B cell (primary cell): ENCODE results near the gene GPR146. TPM values are rescaled to one million over a fixed set of nuclear protein-coding genes. Genes with fewer than 3 reads are reported as not detected.

Experiments used
- ATAC-seq: fragments of 200-7000 bp; cut with Tn5 transposase; one replicate; pipeline ENCODE4 v1.10.0; 2021; ENCODE audit warnings: low read depth, mild to moderate bottlenecking, moderate number of reproducible peaks, moderate library complexity
- CTCF ChIA-PET: fragments of 350-600 bp; sonication (Branson Sonifier 250); formaldehyde crosslinking; loops from one replicate; lab custom pipeline; 2021; ENCODE audit warnings: antibody characterized with exemption, inconsistent platforms; lab: Charles Lee
- POLR2A ChIA-PET: fragments of 350-600 bp; sonication (Branson Sonifier 250); formaldehyde crosslinking; loops from one replicate; lab custom pipeline; 2021; ENCODE audit warnings: antibody characterized with exemption; lab: Charles Lee
- DNase-seq: peaks from one replicate; pipeline ENCODE4 v3.0.0; 2013
- H2AFZ ChIP-seq: 2 replicates; pipeline ENCODE4 v1.6.1; 2012; ENCODE audit warnings: mild to moderate bottlenecking, low read depth, low read length; ENCODE audit not compliant: insufficient read depth, poor library complexity, severe bottlenecking
- H3K27ac ChIP-seq, 2 donors: 1 replicate in 1 of 2; 2 replicates in 1 of 2; pipeline ENCODE4 v1.5.1; 2012 to 2013; ENCODE audit warnings: low read length in 2 of 2, mild to moderate bottlenecking in 2 of 2, moderate library complexity in 1 of 2
- H3K27me3 ChIP-seq, 4 experiments: fragments of 200-600 bp in 1 of 4; sonication (generic) in 1 of 4; replicated peaks in 1 of 4; 1 replicate in 2 of 4; 2 replicates in 2 of 4; pipeline versions ENCODE4 v1.6.1 to v1.7.0; 2013 to 2016; ENCODE audit warnings: low read length in 3 of 4, mild to moderate bottlenecking in 2 of 4, mixed read lengths in 1 of 4, moderate library complexity in 1 of 4; ENCODE audit not compliant: insufficient read depth in 4 of 4, control insufficient read depth in 3 of 4; ENCODE audit errors: control extremely low read depth in 1 of 4
- H3K36me3 ChIP-seq, 2 experiments: replicated peaks in 1 of 2; 1 replicate in 1 of 2; 2 replicates in 1 of 2; pipeline versions ENCODE4 v1.6.1 to v1.7.1; 2013; ENCODE audit warnings: low read length in 1 of 2; ENCODE audit not compliant: insufficient read depth in 2 of 2, control insufficient read depth in 1 of 2; ENCODE audit errors: control extremely low read depth in 1 of 2, extremely low read depth in 1 of 2
- H3K4me1 ChIP-seq, 2 donors: fragments of 200-600 bp in 1 of 2; sonication (generic) in 1 of 2; 1 replicate in 1 of 2; 2 replicates in 1 of 2; pipeline versions ENCODE4 v1.5.1 to v1.6.1; 2013 to 2017; ENCODE audit warnings: low read length in 2 of 2; ENCODE audit not compliant: control insufficient read depth in 2 of 2, insufficient read depth in 2 of 2
- H3K4me2 ChIP-seq: replicated peaks from 2 replicates; pipeline ENCODE3; 2012; ENCODE audit warnings: mild to moderate bottlenecking, low read depth, low read length; ENCODE audit not compliant: poor library complexity, severe bottlenecking
- H3K4me3 ChIP-seq, 5 experiments: fragments of 200-600 bp in 1 of 5; sonication (generic) in 1 of 5; 1 replicate in 3 of 5; 2 replicates in 2 of 5; pipeline versions ENCODE4 v1.5.1 to v1.7.0; 2011 to 2016; ENCODE audit warnings: low read length in 4 of 5, mild to moderate bottlenecking in 4 of 5, low read depth in 2 of 5, control low read depth in 1 of 5, moderate library complexity in 1 of 5; ENCODE audit not compliant: insufficient read depth in 1 of 5; ENCODE audit errors: control extremely low read depth in 1 of 5, extremely low read depth in 1 of 5
- H3K79me2 ChIP-seq: fragments of 200-600 bp; sonication (generic); one replicate; pipeline ENCODE4 v1.6.0; 2016; ENCODE audit warnings: low read length; ENCODE audit not compliant: control insufficient read depth, insufficient read depth
- H3K9ac ChIP-seq: fragments of 200-600 bp; sonication (generic); 2 replicates; pipeline ENCODE4 v1.6.1; 2017; ENCODE audit warnings: mild to moderate bottlenecking, low read length, moderate library complexity
- H3K9me3 ChIP-seq, 3 donors: one replicate each; pipeline versions ENCODE4 v1.6.1 to v1.7.1; 2013; ENCODE audit warnings: low read length in 2 of 3; ENCODE audit not compliant: control insufficient read depth in 2 of 3, insufficient read depth in 1 of 3; ENCODE audit errors: control extremely low read depth in 1 of 3
- H4K20me1 ChIP-seq: 2 replicates; pipeline ENCODE4 v1.6.0; 2012; ENCODE audit warnings: mild to moderate bottlenecking, low read length; ENCODE audit not compliant: insufficient read depth, control insufficient read depth, poor library complexity, severe bottlenecking
- H3K27ac Mint-ChIP-seq: one replicate; pipeline ENCODE4 v1.8.0; 2021; ENCODE audit warnings: mixed read lengths
- H3K27me3 Mint-ChIP-seq: one replicate; pipeline ENCODE4 v1.8.0; 2021; ENCODE audit warnings: mixed read lengths
- H3K4me1 Mint-ChIP-seq: one replicate; pipeline ENCODE4 v1.8.0; 2021; ENCODE audit warnings: mixed read lengths
- H3K4me3 Mint-ChIP-seq: one replicate; pipeline ENCODE4 v1.8.0; 2021; ENCODE audit warnings: mixed read lengths
- H3K9me3 Mint-ChIP-seq: one replicate; pipeline ENCODE4 v1.8.0; 2022; ENCODE audit warnings: mixed read lengths; ENCODE audit not compliant: insufficient read depth
- EZH2 ChIP-seq: IDR thresholded peaks from 2 replicates; pipeline ENCODE4 v1.6.1; 2012; ENCODE audit warnings: borderline replicate concordance, low read depth, mild to moderate bottlenecking, moderate library complexity, low read length; ENCODE audit not compliant: insufficient read depth, poor library complexity, severe bottlenecking
- WGBS: methylation state at CpG from one replicate; pipeline ENCODE4 v1.1.5; 2013; ENCODE audit warnings: missing lambda C conversion rate; ENCODE audit not compliant: insufficient coverage; 5-methylcytosine and 5-hydroxymethylcytosine counted together
- intact Hi-C: fragments of 100-400 bp; cut with micrococcal nuclease; formaldehyde crosslinking; loops from one replicate; pipeline ENCODE4 v1.10.0; 2022
- polyA plus RNA-seq: library from polyadenylated mRNA; depleted of rRNA; stranded (reverse); fragments of >200 nt; gene quantifications from 2 replicates; pipeline ENCODE4 v1.2.3, GENCODE V29; 2012
- total RNA-seq, 2 donors: library from RNA; stranded (reverse); fragments of 120-200 nt in 1 of 2; gene quantifications; 1 replicate in 1 of 2; 2 replicates in 1 of 2; pipeline versions ENCODE4 v1.2.3 to v1.2.4, GENCODE V29; 2013 to 2022
- TF ChIP-seq, protein P1 (sequence below): fragments of 200-600 bp; IDR thresholded peaks from one replicate; pipeline ENCODE4 v1.8.0; 2022; ENCODE audit warnings: antibody characterized with exemption, mild to moderate bottlenecking

GPR146 gene
- total and polyA plus RNA-seq, 2 donors (not counting 1 experiment from before 2014, with no cell fraction given) = 4.2 to 45.4 TPM

DNA sequence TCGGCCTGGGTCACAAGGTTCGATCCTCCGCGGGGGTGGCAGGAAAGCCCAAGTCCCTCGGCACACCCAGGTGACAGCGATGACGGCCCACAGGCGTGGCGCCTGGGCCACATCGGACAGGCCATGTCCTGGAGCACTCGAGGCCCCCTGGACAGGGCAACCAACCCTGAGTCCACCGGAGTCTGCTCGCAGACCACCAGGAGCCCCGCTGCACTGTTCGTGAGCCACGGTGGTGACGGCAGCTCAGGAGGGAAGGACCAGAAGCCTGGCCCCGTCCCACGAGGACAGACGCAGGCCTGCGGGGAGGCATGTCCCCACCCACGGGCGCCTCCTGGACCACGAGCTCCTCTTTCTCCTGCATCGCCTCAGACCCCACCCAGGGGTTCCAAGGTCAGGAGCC lies 22.4 kb upstream of the GPR146 start:
- Histone ChIP-seq H3K79me2 (peaks cover 71% of the 10 kb centered on the region), H3K36me3 (peaks cover 0 to 38% of the 10 kb centered on the region in 2 experiments)
- intact Hi-C loops = loop anchor here (5.0 kb wide), 1 partner anchor 100 kb away; no protein-coding TSS in a partner anchor

DNA sequence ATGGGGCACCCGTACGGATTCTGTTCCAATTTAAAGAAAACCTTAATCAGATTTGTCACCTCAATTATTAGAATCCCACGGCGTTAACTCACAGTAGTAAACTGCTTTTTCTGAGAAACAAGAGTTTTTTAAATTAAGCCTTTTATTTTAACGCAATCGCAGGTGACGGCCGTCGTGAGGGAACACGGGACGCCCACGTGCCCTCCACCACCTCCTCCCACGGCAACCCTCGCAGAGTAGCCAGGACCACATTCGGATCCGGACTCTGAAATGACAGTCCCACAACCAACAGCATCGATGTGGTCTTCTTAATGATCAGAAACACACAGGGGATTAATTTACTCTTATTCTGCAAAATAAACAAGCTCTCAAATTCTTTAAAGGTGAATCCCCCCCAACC lies 22.0 kb upstream of the GPR146 start:
- POLR2A ChIA-PET = interaction anchor here (0.6 to 2.2 kb wide), 10 partner anchors 10 to 1266 kb away, joined by 3 to 15 read pairs (median 6); no protein-coding TSS in a partner anchor
- peaks cover 0 to 38% (median 0%) of the 10 kb centered on the region in 3 donors for H3K9me3 ChIP-seq
- intact Hi-C loops = loop anchor here (5.0 kb wide), 1 partner anchor 100 kb away; no protein-coding TSS in a partner anchor
- H3K36me3 ChIP-seq = peaks cover 0 to 36% of the 10 kb centered on the region in 2 experiments
- peaks cover 84% of the 10 kb centered on the region for H4K20me1 ChIP-seq
- H3K27me3 ChIP-seq = peaks cover 0 to 2% (median 0%) of the 10 kb centered on the region in 4 experiments
- H3K4me2 ChIP-seq = peak overlapping the region; percentile 97
- peaks cover 65 to 77% of the 10 kb centered on the region in 2 donors for H3K4me1 ChIP-seq
- Mint-ChIP-seq H3K4me3 (peak overlapping the region; percentile 94), H3K9me3 (no peaks in the 10 kb centered on the region), H3K4me1 (peaks cover 77% of the 10 kb centered on the region), H3K27me3 (no peaks in the 10 kb centered on the region), H3K27ac (peak overlapping the region; percentile 97)
- CTCF ChIA-PET = interaction anchor here (0.9 to 6.9 kb wide), 9 partner anchors 10 to 147 kb away, joined by 3 to 57 read pairs (median 9); partner anchors contain the start of gene GPR146
- H3K4me3 ChIP-seq = no peak overlapping the region
- ATAC-seq (no peak), DNase-seq (no peak)
- H2AFZ ChIP-seq = no peak overlapping the region
- peaks cover 67% of the 10 kb centered on the region for H3K79me2 ChIP-seq
- no peak overlapping the region for H3K27ac ChIP-seq
- WGBS = over 99% methylated on average over 17 of the region's 17 CpGs
- TF ChIP-seq, protein P1, sequence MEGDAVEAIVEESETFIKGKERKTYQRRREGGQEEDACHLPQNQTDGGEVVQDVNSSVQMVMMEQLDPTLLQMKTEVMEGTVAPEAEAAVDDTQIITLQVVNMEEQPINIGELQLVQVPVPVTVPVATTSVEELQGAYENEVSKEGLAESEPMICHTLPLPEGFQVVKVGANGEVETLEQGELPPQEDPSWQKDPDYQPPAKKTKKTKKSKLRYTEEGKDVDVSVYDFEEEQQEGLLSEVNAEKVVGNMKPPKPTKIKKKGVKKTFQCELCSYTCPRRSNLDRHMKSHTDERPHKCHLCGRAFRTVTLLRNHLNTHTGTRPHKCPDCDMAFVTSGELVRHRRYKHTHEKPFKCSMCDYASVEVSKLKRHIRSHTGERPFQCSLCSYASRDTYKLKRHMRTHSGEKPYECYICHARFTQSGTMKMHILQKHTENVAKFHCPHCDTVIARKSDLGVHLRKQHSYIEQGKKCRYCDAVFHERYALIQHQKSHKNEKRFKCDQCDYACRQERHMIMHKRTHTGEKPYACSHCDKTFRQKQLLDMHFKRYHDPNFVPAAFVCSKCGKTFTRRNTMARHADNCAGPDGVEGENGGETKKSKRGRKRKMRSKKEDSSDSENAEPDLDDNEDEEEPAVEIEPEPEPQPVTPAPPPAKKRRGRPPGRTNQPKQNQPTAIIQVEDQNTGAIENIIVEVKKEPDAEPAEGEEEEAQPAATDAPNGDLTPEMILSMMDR = no peak
- no peak for TF ChIP-seq EZH2
- H3K9ac ChIP-seq = no peak overlapping the region

More for the DNA sequence above, 22.4 kb upstream of the GPR146 start:
- Mint-ChIP-seq H3K4me1 (peaks cover 76% of the 10 kb centered on the region), H3K27ac (peak overlapping the region; percentile 50), H3K4me3 (peak overlapping the region; percentile 94), H3K27me3 (no peaks in the 10 kb centered on the region), H3K9me3 (no peaks in the 10 kb centered on the region)
- ChIA-PET CTCF (interaction anchor here (1.0 to 6.9 kb wide), 6 partner anchors 9 to 64 kb away, joined by 4 to 57 read pairs (median 8); no protein-coding TSS in a partner anchor), POLR2A (interaction anchor here (1.2 to 2.2 kb wide), 8 partner anchors 18 to 117 kb away, joined by 3 to 10 read pairs (median 6); no protein-coding TSS in a partner anchor)
- Histone ChIP-seq H3K4me3 (no peak overlapping the region), H3K9me3 (peaks cover 0 to 39% (median 0%) of the 10 kb centered on the region in 3 donors), H3K27me3 (peaks cover 0 to 2% (median 0%) of the 10 kb centered on the region in 4 experiments), H3K27ac (no peak overlapping the region), H3K9ac (no peak overlapping the region), H4K20me1 (peaks cover 88% of the 10 kb centered on the region), H2AFZ (no peak overlapping the region), H3K4me1 (peaks cover 60 to 72% of the 10 kb centered on the region in 2 donors), H3K4me2 (peak overlapping the region; percentile 97)
- ATAC-seq (no peak), DNase-seq (no peak)
- TF ChIP-seq, protein P1 = no peak
- TF ChIP-seq EZH2 = no peak
- 96% methylated on average over 25 of the region's 25 CpGs for WGBS
